ENCODE measurements around the gene LRMDA.

LRMDA gene

GRCh38 chr10:75475460-75476182 is 44.2 kb downstream of the LRMDA start:
- DNase-seq (ENCODE audit: low read depth) = no peak

DNA sequence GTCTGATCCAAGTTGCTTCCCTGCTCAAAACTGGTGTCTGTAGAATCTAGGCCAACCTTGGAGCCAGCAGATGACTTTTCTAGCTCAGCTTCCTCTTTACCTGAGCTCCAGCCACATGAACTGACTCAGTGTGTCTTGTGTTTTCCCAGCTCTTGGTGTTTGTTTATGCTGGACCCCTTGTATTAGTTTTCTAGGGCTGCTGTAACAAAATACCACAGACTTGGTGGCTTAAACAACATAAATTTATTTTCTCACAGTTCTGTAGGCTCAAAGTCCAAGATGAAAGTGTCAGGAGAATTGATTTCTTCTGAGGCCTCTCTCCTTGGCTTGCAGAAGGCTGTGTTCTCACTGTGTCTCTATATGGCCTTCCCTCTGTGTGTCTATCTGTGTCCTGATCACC is 45.1 kb downstream of the LRMDA start:
- no peak overlapping the region for H3K4me3 ChIP-seq (ENCODE audit: low read length)
- no peak for DNase-seq (ENCODE audit: low read depth)
- no peak for TF ChIP-seq CTCF (conservative IDR thresholded peaks at IDR 0.05; ENCODE audit: low read depth, low read length)

More at GRCh38 chr10:75475460-75476182, 44.2 kb downstream of the LRMDA start:
- H3K4me3 ChIP-seq (ENCODE audit: low read length) = no peak overlapping the region
- TF ChIP-seq CTCF (conservative IDR thresholded peaks at IDR 0.05; ENCODE audit: low read depth, low read length) = no peak

DNA sequence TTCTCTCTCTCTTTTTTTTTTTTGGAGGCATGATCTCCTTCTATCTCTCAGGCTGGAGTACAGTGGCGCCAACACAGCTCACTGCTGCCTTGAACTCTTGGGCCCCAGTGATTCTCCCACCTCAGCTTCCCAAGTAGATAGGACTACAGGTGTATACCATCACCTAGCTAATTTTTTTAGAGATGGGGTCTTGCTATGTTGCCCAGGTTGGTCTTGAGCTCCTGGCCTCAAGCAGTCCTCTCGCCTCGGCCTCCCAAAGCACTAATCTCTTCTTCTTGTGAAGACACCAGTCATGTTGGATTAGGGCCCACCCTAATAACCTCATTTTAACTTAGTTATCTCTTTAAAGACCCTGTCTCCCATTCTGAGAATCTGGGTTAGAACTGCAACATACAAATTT is 45.6 kb downstream of the LRMDA start:
- no peak overlapping the region for H3K4me3 ChIP-seq (ENCODE audit: low read length)
- no peak for DNase-seq (ENCODE audit: low read depth)
- TF ChIP-seq CTCF (conservative IDR thresholded peaks at IDR 0.05; ENCODE audit: low read depth, low read length) = no peak

- no peak overlapping the region for H3K4me3 ChIP-seq (ENCODE audit: low read length)
- DNase-seq (ENCODE audit: low read depth) = no peak
- TF ChIP-seq CTCF (conservative IDR thresholded peaks at IDR 0.05; ENCODE audit: low read depth, low read length) = no peak
These were observed 46.3 kb downstream of the LRMDA start for GRCh38 chr10:75477680-75478079.

GRCh38 chr10:75480374-75480773 is 49.0 kb downstream of the LRMDA start:
- no peak overlapping the region for H3K4me3 ChIP-seq (ENCODE audit: low read length)
- DNase-seq (ENCODE audit: low read depth) = no peak
- no peak for TF ChIP-seq CTCF (conservative IDR thresholded peaks at IDR 0.05; ENCODE audit: low read depth, low read length)

GRCh38 chr10:75483188-75483587 is 51.8 kb downstream of the LRMDA start:
- H3K4me3 ChIP-seq (ENCODE audit: low read length) = no peak overlapping the region
- DNase-seq (ENCODE audit: low read depth) = no peak
- TF ChIP-seq CTCF (conservative IDR thresholded peaks at IDR 0.05; ENCODE audit: low read depth, low read length) = no peak

DNA sequence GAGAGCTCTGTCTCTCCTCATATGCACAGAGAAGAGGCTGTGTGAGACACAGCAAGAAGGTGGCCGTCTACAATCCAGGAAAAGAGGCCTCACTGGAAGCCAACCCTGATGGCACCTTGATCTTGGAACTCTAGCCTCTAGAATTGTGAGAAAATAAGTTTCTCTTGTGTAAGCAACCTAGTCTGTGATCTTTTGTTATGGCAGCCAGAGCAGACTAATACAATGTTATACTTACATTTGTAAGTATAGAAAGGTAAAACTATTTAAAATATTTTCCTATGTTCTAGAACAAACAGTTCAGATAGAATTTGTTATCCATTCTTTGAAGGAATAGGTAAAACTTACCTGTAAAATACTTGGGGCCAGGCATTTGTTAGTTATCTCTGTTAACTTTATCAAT is 53.3 kb downstream of the LRMDA start:
- H3K4me3 ChIP-seq (ENCODE audit: low read length) = no peak overlapping the region
- no peak for DNase-seq (ENCODE audit: low read depth)
- no peak for TF ChIP-seq CTCF (conservative IDR thresholded peaks at IDR 0.05; ENCODE audit: low read depth, low read length)
